SW480 (cell line): ENCODE data around the gene TINAGL1.

Source experiments
- DNase-seq: peaks from one replicate; pipeline ENCODE4 v3.0.0-alpha.2; 2016; ENCODE audit warnings: low spot score

The TINAGL1 gene, protein sequence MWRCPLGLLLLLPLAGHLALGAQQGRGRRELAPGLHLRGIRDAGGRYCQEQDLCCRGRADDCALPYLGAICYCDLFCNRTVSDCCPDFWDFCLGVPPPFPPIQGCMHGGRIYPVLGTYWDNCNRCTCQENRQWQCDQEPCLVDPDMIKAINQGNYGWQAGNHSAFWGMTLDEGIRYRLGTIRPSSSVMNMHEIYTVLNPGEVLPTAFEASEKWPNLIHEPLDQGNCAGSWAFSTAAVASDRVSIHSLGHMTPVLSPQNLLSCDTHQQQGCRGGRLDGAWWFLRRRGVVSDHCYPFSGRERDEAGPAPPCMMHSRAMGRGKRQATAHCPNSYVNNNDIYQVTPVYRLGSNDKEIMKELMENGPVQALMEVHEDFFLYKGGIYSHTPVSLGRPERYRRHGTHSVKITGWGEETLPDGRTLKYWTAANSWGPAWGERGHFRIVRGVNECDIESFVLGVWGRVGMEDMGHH

DNA sequence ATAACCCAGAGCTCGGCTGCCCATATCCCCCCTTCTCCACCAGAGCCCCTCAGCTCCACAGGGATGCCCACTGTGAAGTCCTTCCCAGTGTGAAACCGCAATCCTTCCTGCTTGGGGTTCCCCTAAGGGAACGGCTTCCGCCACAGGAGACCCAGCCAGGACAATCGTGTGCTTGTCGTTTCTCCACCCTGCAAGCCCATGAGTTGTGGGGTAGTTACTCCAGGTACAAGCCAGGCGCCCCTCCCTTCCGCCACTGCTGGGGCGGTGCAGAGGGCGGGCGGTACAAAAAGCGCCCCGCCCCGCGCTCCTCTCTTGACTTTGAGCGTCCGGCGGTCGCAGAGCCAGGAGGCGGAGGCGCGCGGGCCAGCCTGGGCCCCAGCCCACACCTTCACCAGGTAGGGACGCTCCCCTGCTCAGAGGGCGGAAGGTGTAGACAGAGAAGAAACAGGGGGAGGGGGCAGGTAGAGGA, at the start of gene TINAGL1:
Gene TINAGL1 (plus strand): TSS at position 315 of the 469 bp plus-strand sequence. CDS start 634 bp downstream, outside the sequence.
- DNase-seq = peak; percentile 98

DNA sequence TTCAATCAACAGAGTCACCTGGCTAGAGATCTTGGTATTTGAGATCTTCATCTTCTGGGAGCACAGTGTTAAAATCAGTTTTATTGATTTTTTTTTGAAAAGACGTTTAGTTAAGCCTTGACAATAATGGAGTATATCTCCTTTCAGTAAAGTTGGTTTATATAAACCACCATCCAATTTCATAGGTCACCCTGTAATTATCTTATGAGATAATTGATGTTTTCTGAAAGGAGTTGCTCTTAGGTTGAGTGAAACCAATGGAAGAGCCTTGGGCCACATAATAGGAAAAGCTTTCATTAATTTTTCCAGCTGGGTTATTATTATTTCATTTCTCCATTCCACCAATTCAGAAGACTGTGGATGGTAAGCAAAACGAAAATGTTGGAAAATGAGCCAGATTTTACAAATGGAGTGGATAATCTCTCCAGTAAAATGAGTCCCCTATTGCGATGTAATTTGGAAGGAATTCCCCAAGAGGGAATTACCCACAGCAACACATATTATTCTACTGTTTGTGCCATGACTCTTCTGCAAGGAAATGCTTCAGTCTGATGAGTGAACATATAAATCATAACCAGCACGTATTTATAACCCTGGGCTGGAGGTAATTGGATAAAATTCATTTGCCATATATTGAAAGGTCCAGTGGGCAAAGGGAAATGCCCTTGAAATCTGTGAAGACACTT, 46.2 kb upstream of the TINAGL1 start:
- DNase-seq = no peak

DNA sequence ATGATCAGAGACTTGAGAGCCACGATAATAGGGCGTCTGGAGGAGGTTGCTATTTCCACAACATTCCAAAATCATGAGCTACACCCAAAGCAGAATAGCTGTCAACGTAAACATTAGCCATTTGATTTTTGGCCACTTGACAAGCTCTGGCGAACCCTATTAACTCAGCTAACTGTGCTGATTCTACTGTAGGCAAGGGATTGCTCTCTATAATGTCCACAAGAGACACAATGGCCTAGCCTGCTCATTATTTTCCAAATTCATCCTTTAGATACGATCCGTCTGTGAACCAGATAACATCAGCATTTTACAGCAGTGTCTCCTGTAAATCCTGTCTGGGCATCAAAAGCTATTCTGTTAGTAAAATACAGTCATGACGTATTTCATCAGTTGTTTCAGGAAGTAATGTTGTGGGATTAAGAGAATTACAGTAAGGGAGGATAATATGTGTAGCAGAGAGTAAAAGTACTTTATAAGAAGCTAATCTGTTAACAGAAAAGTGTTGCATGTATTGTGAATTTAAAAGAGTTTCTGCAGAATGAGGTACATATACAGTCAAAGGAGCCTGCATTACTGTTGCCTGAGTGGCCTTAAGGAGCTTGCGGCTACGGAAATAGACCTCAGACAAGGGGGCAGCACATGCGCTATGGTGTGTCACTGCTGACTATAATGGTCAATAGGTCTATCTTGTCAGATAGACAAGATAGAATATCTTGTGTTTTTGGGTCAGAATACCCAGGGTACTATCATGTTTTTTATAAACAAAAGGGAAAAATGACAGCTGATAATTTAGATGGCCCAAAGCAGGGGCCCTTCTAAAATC, 44.9 kb upstream of the TINAGL1 start:
- DNase-seq = no peak

DNA sequence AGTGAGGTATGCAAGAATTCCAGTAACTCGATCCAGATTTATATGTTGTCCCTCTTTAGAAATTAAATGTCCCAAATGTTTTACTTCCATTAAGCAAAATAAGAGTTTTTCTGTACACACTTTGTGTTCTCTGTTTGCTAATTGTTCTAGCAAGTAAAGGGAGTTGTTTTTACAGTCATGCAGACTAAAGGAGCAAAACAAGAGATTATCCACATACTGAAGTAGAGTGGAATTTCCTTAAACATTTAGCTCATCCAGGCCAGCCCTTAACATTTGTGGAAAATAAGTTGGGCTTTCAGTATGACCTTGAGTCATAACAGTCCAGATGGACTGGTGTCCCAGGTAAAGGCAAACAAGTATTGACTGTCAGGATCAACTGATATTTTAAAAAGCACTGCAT, 44.1 kb upstream of the TINAGL1 start:
- no peak for DNase-seq

DNA sequence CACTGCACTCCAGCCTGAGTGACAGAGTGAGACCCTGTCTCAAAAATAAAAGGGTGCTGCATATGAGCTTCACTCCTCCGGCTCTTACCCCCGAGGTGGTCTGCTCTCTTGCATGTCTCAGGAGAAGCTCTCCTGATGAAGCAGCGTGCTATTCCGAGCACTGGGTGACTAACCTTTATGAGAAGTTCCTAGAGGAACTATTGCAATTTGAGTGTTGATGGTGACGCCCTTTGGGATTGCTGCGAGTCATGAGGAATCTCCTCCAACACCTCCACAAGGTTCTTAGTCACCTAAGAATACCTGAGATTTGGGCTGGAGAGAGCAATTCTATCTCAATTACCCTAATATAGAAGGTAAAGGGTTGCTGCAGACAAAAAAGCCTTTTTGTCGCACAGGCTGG, 40.8 kb upstream of the TINAGL1 start:
- no peak for DNase-seq

DNA sequence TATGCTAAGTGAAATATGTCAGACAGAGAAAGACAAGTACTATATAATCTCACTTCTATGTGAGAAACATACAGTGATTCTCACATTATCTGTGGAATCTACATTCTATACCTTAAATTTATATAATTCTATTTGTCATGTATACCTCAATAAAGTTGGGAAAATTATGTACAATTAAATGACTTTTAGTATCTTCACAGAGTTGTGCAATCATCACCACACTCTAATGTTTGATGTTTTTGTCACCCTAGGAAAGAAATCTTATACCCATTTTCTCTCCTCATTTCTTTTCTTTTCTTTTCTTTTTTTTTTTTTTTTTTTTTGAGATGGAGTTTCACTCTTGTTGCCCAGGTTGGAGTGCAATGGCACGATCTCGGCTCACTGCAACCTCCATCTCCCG, 37.0 kb upstream of the TINAGL1 start:
- no peak for DNase-seq

DNA sequence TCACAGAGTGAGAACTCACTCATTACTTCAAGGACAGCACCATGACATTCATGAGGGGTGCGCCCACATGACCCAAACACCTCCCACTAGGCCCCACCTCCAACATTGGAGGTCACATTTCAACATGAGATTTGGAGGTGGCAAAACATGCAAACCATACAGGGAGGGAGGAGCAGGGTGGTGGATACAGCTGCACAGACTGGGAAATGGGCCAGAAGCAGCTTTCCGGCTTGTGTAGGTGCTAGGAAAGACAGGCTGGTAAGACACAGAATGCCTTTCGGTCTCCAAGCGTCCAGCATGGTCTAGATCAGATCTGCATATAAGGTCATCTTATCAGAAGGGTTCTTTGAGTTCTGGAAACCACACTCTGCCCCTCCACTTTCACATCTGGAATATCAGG, 35.1 kb upstream of the TINAGL1 start:
- no peak for DNase-seq

DNA sequence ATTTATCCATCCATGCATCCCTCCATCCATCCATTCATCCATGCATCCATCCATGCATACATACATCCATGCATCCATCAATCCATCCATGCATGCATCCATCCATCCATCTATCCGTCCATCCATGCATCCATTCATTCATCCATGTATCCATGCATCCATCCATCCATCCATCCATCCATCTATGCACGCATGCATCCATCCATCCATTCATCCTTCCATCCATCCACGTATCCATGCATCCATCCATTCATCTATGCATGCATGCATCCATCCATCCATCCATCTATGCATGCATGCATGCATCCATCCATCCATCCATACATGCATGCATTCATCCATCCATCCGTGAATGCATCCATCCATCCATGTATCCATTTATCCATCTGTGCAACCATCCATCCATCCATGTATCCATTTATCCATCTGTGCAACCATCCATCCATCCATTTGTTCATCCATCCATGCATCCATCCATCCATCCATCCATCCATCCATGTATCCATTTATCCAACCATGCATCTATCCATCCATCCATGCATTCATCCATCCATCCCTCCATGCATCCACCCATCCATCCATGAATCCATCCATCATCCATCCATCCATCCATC, 30.3 kb upstream of the TINAGL1 start:
- no peak for DNase-seq

DNA sequence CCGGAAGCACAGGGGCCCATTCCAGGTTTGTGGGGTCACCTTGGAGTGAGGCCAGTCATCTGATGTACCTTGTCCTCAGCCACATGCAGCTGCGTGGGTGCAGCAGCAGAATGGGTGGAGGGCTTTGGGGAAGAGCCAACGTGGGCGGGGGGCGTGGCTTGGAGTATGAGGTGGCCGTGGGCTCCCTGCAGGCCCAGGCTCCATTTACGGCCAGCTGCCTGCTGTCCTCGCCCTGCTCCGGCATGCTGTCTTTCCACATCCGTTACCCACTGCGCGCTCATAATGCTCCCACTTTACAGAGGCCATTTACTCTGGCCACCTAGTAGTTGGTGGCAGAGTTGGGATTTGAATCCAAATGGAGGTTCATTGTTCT, 27.8 kb upstream of the TINAGL1 start:
- DNase-seq = peak; percentile 94

DNA sequence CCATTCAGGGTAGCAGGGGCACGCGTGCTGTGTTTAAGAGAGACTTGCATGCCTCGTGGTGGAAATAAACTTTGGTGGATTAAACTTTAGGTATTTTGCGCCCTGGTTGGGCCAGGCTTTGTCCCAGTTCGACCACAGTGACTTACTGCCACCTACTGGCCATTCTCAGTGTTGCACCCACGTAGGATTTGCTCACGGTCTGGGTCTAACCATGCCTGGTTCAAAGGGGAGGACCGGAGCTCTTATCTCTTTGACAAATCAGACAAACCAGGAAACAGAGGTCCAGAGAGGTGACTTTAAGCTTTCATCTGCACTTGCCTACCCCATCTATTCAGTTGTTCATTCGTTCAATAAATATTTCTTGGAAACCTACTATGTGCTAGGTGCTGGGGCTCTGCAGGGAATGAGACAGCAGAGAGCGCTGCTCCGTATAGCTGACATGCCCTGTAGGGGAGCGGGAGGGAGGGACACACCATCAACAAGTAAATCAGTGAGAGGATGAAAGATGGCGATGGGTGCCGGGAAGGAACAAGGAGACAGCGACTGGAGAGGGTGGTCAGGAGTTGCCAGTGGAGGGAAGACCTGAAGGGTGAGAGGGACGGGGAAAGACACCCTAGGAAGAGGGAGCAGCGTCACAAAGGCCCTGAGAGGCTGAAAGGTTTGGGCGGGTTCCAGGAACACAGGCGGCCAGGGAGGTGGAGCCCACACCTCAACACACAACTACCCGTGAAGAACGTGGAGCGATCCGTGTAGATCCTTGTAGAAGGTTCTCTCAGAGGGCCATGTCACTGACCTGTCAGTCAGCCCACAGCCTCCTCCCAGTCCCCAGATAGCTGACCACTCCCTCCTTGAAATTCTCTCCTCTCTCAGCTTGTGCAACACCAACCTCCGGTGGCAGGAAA, 27.2 kb upstream of the TINAGL1 start:
- DNase-seq = peak; percentile 89

DNA sequence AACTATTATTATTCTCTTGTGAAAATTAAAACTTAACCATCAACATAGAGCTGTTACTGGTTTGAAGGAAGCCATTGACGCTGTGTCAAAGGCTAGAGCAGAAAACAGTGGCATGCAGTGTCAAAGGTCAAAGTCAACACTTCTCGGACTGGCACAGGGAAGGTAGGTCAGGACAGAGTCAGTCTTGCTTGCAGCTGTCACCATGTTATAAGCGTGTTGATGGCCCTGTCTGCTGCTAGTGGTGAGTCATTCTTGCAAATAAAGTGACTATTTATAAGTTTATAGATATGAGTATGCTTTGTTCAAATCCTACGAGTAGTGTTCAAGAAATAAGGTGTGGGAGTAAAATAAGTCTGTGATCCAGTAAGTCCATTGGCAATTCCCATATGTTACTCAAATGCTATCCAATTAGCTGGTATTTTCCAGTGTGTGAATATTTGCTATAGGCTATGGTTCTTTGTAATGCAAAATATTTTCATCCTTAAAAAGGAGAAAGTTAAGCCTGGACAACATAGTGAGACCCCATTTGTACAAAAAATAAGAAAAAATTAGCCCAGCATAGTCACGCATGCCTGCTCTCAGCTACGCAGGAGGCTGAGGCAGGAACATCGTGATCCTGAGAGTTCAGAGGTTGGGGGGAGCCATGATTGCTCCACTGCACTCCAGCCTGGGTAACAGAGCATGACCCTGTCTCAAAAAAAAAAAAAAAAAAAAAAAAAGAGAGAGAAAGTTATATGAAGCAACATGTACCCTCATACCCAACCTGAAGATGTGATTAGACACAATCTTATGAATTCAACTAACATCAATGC, 26.3 kb upstream of the TINAGL1 start:
- DNase-seq = peak; percentile 80

DNA sequence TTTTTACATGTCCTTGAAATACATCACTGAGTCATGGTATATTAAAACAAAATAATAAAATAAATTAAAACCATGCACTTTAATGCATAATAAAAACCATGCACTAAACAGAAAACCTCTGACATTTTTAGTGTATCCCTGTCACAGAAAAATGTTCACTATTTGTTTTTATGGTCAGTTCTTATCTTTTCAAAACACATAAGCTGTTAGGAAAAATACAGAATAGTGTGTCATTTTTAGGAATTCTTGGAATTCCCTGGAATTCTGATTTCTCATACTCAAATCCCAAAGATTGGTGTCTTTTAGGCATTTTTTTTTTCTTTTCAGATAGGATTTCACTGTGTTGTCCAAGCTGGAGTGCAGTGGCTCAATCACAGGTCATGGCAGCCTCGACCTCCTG, 25.1 kb upstream of the TINAGL1 start:
- DNase-seq = no peak

DNA sequence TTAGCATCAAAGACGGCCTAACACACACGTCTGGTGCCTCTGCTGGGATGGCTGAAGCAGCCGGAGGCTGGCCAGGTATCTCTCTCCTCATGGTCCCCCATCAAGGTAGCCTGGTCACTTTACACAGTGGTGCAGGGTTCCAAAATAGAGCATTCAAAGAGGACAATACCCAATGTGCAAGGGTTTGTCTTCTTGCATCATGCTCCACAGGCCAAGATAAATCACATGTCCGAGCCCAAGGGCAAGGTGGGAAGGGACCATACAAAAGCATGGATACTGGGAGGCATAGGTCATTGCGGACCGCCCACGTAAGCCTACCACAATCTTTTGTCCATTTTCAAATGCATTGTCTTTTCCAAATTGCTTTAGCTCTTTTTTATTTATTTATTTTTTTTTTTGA, 23.8 kb upstream of the TINAGL1 start:
- DNase-seq = no peak

DNA sequence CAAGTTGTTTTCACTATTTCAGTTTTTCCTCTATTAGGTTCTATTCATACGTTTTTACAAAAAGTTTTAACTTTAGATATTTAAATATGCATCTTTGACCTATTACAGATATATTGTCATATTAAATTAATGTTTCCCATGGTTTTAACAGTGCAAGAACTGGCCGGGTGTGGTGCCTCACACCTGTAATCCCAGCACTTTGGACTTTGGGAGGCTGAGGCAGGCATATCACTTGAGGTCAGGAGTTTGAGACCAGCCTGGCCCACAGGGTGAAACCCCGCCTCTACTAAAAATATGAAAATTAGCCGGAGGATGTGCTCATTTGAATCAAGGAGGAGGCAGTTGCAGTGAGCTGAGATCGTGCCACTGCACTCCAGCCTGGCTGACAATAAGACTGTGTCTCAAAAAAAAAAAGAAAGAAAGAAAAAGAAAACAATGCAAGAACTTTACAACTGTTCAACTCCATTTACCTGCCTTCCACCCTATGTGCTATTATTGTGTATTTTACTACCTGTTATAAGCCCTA, 19.8 kb upstream of the TINAGL1 start:
- DNase-seq = no peak

DNA sequence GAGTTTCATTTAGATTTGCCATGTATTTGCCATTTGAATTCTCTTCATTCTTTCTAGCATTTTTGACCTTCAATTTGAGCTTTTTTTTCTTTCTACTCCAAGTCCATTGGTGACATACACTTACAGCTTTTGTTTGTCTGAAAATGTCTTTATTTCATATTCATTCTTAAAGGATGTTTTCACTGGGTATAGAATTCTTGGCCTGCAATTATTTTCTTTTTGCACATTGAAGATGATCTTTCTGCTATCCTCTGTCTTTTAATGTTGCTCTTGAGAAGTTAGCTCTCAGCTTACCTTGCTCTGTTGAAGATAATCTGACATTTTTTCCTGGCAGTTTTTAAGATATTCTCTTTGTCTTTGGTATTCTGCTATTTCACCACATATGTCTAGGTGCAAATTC, 16.6 kb upstream of the TINAGL1 start:
- no peak for DNase-seq

DNA sequence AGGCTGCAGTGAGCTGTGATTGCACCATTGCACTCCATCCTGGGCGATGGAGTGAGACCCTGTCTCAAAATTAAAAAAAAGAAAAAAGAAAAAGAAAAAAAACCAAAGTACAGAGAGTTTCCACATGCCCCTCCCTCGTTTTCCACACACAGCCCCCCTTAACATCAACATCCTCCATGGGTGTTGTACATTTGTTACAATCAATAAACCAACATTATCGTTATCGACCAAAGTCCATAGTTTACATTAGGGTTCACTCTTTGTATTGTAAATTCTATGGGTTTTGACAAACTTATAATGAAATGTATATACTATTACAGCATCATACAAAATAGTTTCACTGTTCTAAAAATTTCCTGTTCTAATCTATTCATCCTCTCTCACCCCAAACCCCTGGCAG, 15.9 kb upstream of the TINAGL1 start:
- no peak for DNase-seq

DNA sequence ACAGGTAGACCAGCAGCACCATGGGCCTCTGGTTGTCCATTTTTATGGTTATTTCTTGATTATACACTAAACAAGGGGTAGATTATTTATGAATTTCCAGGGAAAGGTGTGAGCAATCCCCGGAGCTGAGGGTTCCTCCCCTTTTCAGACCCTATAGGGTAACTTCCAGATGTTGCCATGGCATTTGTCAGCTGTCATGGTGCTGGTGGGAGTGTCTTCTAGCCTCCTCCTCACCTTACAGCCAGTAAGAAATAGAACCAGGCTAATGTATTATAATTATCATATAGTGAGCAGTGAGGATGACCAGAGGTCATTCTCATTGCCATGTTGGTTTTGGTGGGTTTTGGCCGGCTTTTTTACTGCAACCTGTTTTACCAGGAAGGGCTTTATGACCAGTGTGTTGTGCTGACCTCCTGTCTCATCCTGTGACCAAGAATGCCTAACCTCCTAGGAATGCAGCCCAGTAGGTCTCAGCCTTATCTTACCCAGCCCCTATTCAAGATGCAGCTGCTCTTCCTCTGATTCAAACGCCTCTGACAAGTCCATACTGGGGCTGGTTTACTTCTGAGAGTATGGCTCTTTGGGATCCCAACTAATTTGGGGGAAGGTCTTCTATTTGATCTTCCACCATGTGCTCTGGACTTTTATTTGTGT, 13.5 kb upstream of the TINAGL1 start:
- DNase-seq = peak; percentile 40

DNA sequence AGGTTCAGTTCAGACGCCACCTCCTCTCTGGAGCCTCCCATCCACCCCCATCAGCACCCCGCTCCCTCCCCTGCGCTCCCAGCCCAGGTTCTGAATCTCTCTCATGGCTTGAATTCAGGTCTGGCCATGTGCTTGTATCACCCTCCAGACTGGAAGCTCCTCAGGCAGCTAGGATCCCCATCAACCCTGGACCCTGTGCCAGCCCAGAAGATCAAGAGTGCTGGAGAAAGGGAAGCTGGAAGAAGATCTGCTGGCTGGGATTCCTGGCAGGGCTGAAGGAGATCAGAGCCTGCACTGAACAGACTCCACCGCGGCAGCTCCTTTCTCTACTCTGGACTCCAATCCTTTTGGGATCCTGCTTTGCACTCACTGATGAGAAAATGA, 11.7 kb upstream of the TINAGL1 start:
- no peak for DNase-seq

DNA sequence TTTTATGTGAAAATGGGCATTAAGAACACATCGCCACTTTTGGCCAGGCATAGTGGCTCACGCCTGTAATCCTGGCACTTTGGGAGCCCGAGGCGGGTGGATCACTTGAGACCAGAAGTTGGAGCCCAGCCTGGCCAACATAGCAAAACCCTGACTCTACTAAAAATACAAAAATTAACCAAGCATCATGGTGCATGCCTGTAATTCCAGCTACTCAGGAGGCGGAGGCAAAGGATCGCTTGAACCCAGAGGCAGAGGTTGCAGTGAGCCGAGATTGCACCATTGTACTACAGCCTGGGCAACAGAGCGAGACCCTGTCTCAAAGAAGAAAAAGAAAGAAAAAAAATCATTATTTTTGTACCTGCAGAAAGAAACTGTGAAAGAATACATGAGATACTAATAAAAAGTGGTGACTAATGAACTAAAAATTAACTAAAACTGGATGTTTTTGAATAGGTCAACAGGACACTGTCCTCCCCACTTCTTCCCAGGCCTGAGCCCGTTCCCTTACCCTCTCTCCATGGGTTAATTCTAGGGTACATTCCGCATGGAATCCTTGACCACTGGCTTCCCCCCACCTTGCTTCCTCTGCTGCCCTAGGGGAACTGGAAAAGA, 8.3 kb upstream of the TINAGL1 start:
- no peak for DNase-seq
